Large intestine (tissue), 3 donors: ENCODE measurements around the gene ROR2. TPM values are rescaled to one million over a fixed set of nuclear protein-coding genes. Genes with fewer than 3 reads are reported as not detected.

Experiments used
- DNase-seq, 2 donors: peaks; one replicate each; pipeline versions ENCODE4 v3.0.0 to v3.0.0-alpha.2; 2013
- H3K27ac ChIP-seq: one replicate; pipeline ENCODE4 v1.5.1; 2013; ENCODE audit warnings: low read length
- H3K27me3 ChIP-seq: 2 replicates; pipeline ENCODE4 v1.6.1; 2013; ENCODE audit warnings: low read length; ENCODE audit not compliant: control insufficient read depth, insufficient read depth
- H3K36me3 ChIP-seq: 2 replicates; pipeline ENCODE4 v1.6.1; 2013; ENCODE audit warnings: low read length; ENCODE audit not compliant: control insufficient read depth, insufficient read depth
- H3K4me1 ChIP-seq: one replicate; pipeline ENCODE4 v1.6.1; 2013; ENCODE audit warnings: low read length; ENCODE audit not compliant: control insufficient read depth, insufficient read depth
- H3K4me3 ChIP-seq: one replicate; pipeline ENCODE4 v1.5.1; 2013; ENCODE audit warnings: low read length
- H3K9me3 ChIP-seq: one replicate; pipeline ENCODE4 v1.6.1; 2013; ENCODE audit warnings: mild to moderate bottlenecking, low read depth, low read length, moderate library complexity; ENCODE audit not compliant: control insufficient read depth
- WGBS: methylation state at CpG from one replicate; pipeline ENCODE4 v1.1.5; 2013; ENCODE audit warnings: low lambda C conversion rate; ENCODE audit not compliant: insufficient coverage; 5-methylcytosine and 5-hydroxymethylcytosine counted together
- polyA plus RNA-seq: library from polyadenylated mRNA; unstranded; fragments of 120-200 nt; gene quantifications from one replicate; pipeline ENCODE4 v1.2.1, GENCODE V29; 2013

The ROR2 gene
- polyA plus RNA-seq, 1 donor = 17.5 TPM

DNA sequence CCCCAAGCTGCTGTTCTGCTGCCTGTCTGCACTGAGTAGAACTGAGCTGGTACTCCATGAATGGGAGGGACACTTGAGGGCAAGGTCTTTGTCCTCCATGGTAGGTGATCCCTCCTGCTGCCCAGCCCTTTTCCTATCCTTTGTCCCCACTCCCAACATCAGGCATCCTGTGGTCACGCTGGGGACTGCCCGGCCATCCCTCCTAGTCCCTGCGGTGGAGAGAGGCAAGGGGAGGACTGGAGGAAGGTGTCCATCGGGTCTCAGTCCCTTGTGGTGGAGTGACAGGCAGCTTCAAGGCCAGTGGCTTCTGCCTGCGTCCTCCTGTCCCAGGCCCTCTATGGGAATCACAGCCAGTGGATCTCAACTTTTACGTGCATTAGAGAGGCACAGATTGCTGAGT lies 25.9 kb downstream of the ROR2 start:
- DNase-seq = no peak
- Histone ChIP-seq H3K4me1 (no peaks in the 10 kb centered on the region), H3K9me3 (peaks cover 10% of the 10 kb centered on the region), H3K27me3 (no peaks in the 10 kb centered on the region), H3K4me3 (no peak overlapping the region), H3K36me3 (no peaks in the 10 kb centered on the region), H3K27ac (no peak overlapping the region)
- no CpG with 5 or more reads among the region's 6 CpGs for WGBS

DNA sequence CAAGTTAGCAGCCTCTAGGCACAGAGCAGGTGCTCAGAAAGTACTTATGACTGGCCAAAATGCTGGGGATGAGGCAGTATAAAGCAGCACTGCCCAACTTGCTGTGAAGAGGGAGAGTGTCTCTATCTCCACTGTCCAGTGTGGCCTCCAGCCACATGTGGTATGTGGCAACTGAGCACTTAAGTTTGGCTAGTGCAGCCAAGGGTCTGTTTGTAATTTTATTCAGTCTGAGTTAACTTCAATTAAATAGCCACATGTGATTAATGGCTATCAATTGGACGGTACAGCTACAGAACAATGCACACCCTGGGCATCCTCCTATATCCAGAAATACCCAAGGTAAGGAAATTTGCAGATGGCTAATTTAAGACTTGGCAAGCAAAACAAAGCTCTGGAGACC lies 26.9 kb downstream of the ROR2 start:
- no peak for DNase-seq
- no peaks in the 10 kb centered on the region for H3K4me1 ChIP-seq
- H3K4me3 ChIP-seq = no peak overlapping the region
- no CpG with 5 or more reads among the region's 1 CpG for WGBS
- H3K27me3 ChIP-seq = no peaks in the 10 kb centered on the region
- H3K9me3 ChIP-seq = peaks cover 9% of the 10 kb centered on the region
- no peaks in the 10 kb centered on the region for H3K36me3 ChIP-seq
- H3K27ac ChIP-seq = no peak overlapping the region

DNA sequence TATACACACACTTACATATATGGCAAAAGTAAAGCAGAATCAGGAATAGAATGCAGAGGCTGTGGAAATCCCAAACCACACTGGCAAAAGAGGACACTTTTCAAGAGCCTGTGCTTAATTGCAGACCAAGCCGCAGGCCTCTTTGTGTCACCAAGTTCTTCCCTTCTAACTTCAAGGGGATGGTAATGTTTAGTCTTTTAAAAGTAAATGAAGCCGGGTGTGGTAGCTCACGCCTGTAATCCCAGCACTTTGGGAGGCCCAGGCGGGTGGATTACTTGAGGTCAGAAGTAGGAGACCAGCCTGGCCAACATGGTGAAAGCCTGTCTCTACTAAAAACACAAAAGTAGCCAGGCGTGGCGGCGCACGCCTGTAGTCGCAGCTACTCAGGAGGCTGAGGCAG lies 28.7 kb downstream of the ROR2 start:
- H3K36me3 ChIP-seq = no peaks in the 10 kb centered on the region
- H3K27ac ChIP-seq = no peak overlapping the region
- H3K9me3 ChIP-seq = no peaks in the 10 kb centered on the region
- no peaks in the 10 kb centered on the region for H3K27me3 ChIP-seq
- whole genome bisulfite sequencing = 80% methylated on average over 1 of the region's 9 CpGs
- H3K4me3 ChIP-seq = no peak overlapping the region
- H3K4me1 ChIP-seq = no peaks in the 10 kb centered on the region
- DNase-seq = no peak

DNA sequence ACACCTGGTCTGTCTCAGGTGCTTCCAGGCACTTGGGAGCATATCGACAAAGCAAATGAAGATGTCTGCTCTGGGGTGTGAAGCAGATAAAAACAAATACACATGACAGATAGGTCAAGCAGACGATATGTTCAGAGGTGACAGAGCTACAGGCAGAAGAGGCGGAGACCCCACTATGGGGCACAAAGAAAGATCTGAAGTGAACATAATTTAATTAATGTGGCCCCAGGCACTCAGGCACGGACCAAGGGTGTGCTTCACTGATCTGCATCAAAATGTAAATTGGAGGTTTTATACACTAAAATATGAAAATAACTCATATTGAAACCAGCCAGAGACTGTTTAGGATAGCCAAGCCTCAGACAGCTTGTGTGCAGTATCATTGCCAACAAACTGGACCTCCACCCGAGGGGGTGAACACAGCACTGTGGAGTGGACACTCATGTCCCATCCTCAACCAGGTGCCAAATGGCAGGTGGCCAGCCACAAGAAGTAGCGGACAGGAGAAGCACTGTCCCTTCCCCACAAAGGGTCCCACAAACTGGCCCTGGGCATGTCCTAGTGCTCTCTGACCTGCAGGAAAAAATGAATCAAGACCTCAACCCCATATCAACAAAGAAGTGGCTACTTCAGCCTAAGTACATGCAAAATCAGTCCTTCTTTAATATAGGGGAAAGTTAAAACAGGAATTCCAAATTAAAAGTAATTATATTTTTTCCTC lies 29.2 kb downstream of the ROR2 start:
- H3K4me1 ChIP-seq = no peaks in the 10 kb centered on the region
- no peak overlapping the region for H3K27ac ChIP-seq
- no peak for DNase-seq
- WGBS = no CpG with 5 or more reads among the region's 6 CpGs
- no peaks in the 10 kb centered on the region for H3K36me3 ChIP-seq
- H3K27me3 ChIP-seq = no peaks in the 10 kb centered on the region
- no peaks in the 10 kb centered on the region for H3K9me3 ChIP-seq
- no peak overlapping the region for H3K4me3 ChIP-seq

DNA sequence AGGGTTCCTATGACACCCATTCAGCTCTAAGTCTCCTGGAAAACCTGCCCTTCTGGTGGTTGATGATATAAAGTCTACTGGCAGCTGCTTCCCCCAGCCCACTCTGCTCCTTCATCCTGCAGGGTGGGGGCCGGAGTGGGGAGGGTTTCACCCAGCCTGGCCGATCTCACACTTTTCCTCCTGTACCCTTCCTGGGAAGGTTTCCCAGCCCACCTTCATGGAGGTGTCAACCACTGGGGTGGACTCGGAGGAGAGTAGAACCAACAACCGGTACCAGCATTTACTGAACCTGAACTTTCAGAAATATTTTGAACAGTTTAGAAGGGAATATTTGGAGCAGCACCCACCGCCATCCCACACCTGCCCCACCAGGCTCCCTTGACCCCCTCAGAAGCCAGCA lies 30.4 kb downstream of the ROR2 start:
- DNase-seq = no peak
- Histone ChIP-seq H3K36me3 (no peaks in the 10 kb centered on the region), H3K4me1 (no peaks in the 10 kb centered on the region), H3K9me3 (no peaks in the 10 kb centered on the region), H3K27ac (no peak overlapping the region), H3K27me3 (no peaks in the 10 kb centered on the region), H3K4me3 (no peak overlapping the region)
- WGBS = no CpG with 5 or more reads among the region's 5 CpGs

DNA sequence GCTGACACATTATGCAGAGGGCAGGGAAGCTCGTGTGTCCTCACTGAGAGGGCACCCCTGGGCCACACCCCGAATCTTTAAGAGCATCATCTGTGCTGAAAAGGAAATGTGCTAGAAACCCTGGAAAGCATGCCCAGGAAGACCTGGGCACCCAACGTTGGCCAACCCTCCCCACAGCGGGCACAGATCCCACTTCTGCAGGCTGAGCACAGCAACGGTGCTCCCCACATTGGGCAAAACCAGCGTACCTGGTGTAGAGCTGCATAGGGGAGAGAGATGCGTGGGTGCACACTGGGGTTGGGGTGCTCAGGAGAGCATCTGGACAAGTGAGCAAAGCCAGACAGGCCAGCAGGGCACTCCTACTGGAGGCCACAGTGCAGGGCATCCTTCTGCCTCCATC lies 32.6 kb downstream of the ROR2 start:
- Histone ChIP-seq H3K27me3 (no peaks in the 10 kb centered on the region), H3K27ac (no peak overlapping the region), H3K36me3 (no peaks in the 10 kb centered on the region), H3K4me1 (no peaks in the 10 kb centered on the region), H3K4me3 (no peak overlapping the region), H3K9me3 (no peaks in the 10 kb centered on the region)
- WGBS = no CpG with 5 or more reads among the region's 7 CpGs
- DNase-seq = no peak

DNA sequence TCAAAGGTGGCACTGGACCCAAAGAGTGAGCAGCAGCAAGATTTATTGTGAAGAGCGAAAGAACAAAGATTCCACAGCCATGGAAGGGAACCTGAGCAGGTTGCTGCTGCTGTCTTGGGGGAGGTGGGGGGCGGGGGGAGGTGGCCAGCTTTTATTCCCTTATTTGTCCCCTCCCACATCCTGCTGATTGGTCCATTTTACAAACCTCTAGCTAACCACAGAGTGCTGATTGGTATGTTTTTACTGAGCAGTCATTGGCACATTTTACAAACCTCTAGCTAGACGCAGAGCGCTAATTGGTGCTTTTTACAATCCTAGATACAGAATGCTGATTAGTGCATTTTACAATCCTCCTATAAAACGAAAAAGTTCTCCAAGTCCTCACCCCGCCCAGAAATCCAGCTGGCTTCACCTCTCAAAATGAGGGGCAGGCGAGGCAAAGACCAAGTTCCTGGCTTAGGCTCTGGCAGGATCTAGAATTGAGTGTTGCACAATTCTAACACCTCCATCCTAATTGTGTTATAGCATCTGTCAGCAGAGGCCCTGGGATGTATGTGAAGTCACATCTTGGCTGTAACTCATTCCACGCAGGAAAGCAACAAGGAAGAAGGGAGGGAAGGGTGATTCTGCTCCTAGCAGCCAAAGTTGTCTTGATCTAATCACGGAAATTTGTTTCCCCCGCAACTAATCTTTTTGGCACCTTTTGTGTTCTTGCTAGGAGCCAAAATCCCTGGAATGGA lies 34.3 kb downstream of the ROR2 start:
- no peaks in the 10 kb centered on the region for H3K4me1 ChIP-seq
- 100% methylated on average over 3 of the region's 10 CpGs for WGBS
- H3K4me3 ChIP-seq = no peak overlapping the region
- H3K9me3 ChIP-seq = no peaks in the 10 kb centered on the region
- no peaks in the 10 kb centered on the region for H3K27me3 ChIP-seq
- H3K27ac ChIP-seq = no peak overlapping the region
- DNase-seq = no peak
- H3K36me3 ChIP-seq = no peaks in the 10 kb centered on the region

DNA sequence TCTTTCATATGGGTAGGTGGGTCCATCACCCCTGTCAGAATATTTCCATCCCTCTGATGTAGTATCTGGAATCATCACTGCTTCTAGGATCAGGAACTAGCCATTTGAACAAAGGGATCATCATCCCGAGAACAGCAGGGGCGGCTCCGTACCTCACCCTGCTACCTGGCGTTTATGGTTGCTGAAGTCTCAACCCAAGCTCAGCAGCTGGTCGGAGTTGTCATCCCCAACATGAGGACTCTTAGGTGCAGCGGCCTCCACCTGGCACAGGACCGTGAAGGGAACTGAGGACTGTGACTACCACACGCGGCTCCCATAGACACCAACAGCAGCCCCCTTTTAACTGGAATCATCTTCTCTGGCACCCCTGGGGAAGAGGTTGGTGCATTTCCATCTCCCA lies 35.1 kb downstream of the ROR2 start:
- no CpG with 5 or more reads among the region's 9 CpGs for WGBS
- no peaks in the 10 kb centered on the region for H3K4me1 ChIP-seq
- no peak for DNase-seq
- no peaks in the 10 kb centered on the region for H3K36me3 ChIP-seq
- H3K27ac ChIP-seq = no peak overlapping the region
- H3K9me3 ChIP-seq = no peaks in the 10 kb centered on the region
- no peaks in the 10 kb centered on the region for H3K27me3 ChIP-seq
- no peak overlapping the region for H3K4me3 ChIP-seq

DNA sequence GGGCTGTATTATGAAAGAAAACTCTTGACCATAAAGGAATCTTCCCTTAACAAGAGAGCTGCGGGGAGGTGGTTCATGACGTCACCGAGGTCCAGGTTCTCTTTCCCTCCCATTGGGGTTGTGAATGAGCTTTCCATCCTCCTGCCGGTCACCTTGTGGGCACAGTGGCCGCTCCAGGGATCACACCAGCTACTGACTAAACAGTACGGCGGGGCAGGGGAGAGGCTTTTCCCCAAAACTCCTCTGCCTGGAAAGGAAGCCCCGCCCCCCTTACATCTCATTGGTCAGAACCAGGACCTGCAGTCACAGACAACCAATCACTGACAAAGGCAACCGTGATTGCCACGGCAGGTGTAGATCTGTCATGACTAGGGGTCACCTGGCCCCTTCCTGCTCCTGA lies 35.6 kb downstream of the ROR2 start:
- WGBS = no CpG with 5 or more reads among the region's 10 CpGs
- DNase-seq = no peak
- no peak overlapping the region for H3K27ac ChIP-seq
- H3K4me3 ChIP-seq = no peak overlapping the region
- H3K27me3 ChIP-seq = no peaks in the 10 kb centered on the region
- H3K4me1 ChIP-seq = no peaks in the 10 kb centered on the region
- H3K36me3 ChIP-seq = no peaks in the 10 kb centered on the region
- no peaks in the 10 kb centered on the region for H3K9me3 ChIP-seq

DNA sequence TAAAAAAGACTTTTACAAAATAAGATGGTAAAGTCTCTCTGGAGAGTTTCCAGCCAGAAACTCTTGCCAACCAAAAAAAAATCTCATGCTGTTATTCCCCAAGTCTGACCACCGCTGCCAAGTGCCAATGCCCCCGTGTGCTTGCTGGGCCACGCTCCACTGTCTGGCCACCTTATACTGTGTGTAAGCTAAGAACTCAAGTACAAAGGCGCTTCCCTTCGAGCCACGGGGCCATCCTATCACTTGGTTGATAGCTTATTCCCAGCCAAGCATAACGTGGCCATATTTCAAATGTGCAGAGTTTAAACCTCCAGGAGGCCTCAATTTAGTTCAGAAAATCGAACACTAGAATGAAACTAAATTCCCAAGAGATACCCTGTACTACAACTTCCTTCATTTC lies 36.0 kb downstream of the ROR2 start:
- Histone ChIP-seq H3K4me1 (no peaks in the 10 kb centered on the region), H3K9me3 (no peaks in the 10 kb centered on the region), H3K27ac (no peak overlapping the region), H3K27me3 (no peaks in the 10 kb centered on the region), H3K4me3 (no peak overlapping the region), H3K36me3 (no peaks in the 10 kb centered on the region)
- WGBS = no CpG with 5 or more reads among the region's 8 CpGs
- no peak for DNase-seq

DNA sequence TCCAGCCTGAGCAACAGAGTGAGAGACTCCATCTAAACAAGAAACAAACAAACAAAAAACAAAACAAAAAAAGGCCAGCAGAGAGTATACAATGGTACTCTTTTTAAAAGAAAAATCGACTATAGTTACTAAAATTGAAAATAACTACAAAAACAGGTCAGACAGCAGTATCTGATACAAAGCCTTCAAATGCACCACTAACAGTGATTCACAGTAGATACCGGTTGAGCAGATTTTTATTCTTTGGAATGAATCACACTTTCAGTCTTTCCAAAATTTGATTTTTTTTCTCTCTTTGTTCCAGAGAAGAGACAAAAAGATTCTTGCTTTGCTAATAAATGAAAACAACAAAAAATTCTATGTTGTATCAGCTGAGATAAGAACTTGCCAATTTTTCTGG lies 36.9 kb downstream of the ROR2 start:
- WGBS = 95% methylated on average over 2 of the region's 2 CpGs
- no peak overlapping the region for H3K27ac ChIP-seq
- no peaks in the 10 kb centered on the region for H3K4me1 ChIP-seq
- no peak overlapping the region for H3K4me3 ChIP-seq
- H3K27me3 ChIP-seq = no peaks in the 10 kb centered on the region
- DNase-seq = no peak
- H3K36me3 ChIP-seq = no peaks in the 10 kb centered on the region
- H3K9me3 ChIP-seq = no peaks in the 10 kb centered on the region
